Gastrocnemius medialis (tissue), 4 donors: ENCODE data around the gene MKI67.

ENCODE experiments used
- POLR2A ChIP-seq, 2 donors: fragments of 450-650 bp; IDR thresholded peaks; one replicate each; pipeline ENCODE4 v1.6.1; 2017; ENCODE audit warnings: antibody characterized with exemption in 2 of 2, mild to moderate bottlenecking in 2 of 2, moderate library complexity in 2 of 2
- TF ChIP-seq, protein P1 (sequence below), 5 experiments: fragments of 450-650 bp in 3 of 5; fragments of 200-600 bp in 2 of 5; sonication (generic) in 2 of 5; IDR thresholded peaks in 4 of 5; conservative IDR thresholded peaks in 1 of 5; 1 replicate in 4 of 5; 2 replicates in 1 of 5; pipeline ENCODE4 v1.5.1; 2016 to 2019; ENCODE audit warnings: antibody characterized with exemption in 5 of 5, mild to moderate bottlenecking in 3 of 5, moderate library complexity in 3 of 5

DNA sequence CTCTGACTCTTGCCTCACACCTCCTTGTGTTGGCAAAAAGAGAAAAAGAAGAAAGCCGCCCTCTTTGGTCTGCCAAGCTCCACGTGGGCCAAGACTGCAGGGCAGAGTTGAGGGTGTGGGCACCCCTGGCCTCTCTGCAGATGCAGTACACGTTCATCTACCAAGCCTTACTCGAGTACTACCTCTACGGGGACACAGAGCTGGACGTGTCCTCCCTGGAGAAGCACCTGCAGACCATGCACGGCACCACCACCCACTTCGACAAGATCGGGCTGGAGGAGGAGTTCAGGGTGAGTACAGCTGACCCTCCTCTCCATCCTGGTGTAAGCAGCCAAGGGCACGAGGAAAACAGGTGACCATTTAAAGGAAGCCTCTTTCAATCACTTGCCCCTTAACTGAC is 56.1 kb downstream of the MKI67 start:
- TF ChIP-seq, protein P1, sequence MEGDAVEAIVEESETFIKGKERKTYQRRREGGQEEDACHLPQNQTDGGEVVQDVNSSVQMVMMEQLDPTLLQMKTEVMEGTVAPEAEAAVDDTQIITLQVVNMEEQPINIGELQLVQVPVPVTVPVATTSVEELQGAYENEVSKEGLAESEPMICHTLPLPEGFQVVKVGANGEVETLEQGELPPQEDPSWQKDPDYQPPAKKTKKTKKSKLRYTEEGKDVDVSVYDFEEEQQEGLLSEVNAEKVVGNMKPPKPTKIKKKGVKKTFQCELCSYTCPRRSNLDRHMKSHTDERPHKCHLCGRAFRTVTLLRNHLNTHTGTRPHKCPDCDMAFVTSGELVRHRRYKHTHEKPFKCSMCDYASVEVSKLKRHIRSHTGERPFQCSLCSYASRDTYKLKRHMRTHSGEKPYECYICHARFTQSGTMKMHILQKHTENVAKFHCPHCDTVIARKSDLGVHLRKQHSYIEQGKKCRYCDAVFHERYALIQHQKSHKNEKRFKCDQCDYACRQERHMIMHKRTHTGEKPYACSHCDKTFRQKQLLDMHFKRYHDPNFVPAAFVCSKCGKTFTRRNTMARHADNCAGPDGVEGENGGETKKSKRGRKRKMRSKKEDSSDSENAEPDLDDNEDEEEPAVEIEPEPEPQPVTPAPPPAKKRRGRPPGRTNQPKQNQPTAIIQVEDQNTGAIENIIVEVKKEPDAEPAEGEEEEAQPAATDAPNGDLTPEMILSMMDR (IDR thresholded peaks at IDR 0.05 in 4 of 5, conservative IDR thresholded peaks at IDR 0.05 in 1 of 5), result no peak
- no peak for TF ChIP-seq POLR2A (IDR thresholded peaks at IDR 0.05)
